Germinal center (tissue), 1 donor: Measurements from ENCODE around the gene RAMP3.
"Not testable (repeated sequence)": the region's sequence is repeated elsewhere in the genome, so short reads cannot be mapped to it uniquely, and the experiment has no call there.

Experiments used
- DNase-seq: peaks from one replicate; pipeline ENCODE4 v3.0.0; 2012; ENCODE audit warnings: mixed read lengths, low spot score

Gene RAMP3

DNA sequence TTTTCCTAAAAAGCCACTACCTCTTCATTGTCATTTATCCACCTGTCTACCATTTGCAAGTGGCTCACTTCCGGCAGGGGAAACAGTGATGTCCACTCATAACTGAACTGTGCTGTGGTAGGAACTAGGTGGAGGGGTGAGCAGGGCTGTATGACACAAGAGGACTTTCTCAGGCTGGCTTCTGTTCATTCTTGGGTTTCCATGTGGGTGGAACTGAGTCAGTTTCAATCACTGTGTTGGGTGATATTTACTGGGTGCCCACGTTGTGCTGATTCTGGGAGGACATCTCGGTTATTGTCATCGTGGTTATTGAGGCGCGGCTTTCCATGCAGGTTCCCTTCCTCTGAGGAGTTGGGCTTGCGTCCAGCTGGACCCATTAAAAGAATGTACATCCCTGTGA, 38.8 kb downstream of the RAMP3 start:
- no peak for DNase-seq

DNA sequence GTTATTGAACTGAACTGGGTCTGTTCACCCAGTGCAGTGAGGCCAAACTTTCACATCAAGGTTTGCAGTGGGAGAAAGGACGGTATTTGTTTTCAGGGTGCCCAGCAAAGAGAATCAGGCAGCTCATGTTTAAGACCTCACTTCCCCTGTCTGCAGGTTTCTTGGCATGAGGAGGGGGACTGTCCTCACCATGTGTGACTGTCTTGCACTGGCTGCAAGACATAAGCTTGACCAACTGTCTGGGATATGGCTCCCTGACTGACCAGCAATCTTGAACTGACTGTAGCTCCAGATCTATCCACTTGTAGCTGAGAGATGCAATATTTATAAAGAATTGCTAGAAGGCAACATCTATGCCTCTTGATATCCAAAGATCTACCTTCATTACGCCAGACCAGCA, 39.9 kb downstream of the RAMP3 start:
- no peak for DNase-seq

DNA sequence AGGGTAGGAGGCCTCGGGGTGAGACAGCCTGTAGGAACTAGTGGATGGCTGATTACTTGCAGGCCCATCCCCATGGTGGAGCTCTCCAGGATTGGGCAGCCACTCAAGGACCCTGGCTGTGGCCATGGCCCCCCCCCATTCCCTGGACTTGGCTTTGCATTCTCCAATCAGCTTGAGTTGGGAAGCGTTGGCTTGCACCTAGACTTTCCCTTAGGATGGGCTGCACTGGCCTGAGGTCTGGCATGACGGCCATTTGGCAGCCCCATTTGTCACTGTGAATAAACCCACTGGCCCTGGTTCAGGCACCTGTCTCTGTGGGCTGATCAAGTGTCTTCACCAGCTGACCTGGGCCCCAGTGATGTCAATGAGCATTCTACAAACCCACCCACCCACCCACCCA, 41.4 kb downstream of the RAMP3 start:
- no peak for DNase-seq

DNA sequence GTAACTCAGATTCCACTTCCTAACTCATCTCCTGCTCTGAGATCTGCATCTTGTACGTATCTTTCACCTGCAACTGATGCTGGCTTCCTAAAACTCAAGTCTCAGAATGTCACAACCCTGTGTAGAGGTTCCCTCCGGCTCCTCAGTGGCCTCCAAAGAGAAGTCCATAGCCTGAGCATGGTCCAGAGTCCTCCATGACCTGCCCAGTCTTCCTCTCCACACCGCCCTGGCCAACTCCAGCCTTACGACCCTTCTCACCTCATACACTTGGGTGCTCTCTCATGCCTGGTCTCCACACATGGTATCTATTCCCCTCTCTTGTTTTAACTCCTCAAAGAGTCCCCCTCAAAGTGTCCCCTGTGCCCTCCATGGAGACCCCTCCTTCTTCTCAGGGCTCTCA, 41.9 kb downstream of the RAMP3 start:
- no peak for DNase-seq

DNA sequence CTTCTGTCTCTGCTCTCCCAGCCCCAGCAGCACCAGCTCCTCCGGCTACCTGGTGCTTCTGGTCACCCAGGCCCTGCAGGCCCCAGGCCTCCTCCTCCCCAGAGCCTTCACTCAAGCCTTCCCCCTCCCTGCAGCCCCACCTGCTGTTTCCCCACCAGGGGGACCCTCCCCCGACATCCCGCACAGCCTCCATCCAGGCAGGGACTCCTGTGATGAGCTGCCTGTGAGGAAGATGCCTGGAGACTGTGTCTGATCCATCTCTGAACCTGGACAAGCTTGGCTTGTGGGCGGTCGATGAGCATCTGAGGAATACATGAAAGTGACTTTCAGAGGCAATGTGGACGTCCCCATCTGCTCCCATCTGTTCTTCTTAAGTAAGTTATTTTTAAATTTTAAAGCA, 45.0 kb downstream of the RAMP3 start:
- no peak for DNase-seq

DNA sequence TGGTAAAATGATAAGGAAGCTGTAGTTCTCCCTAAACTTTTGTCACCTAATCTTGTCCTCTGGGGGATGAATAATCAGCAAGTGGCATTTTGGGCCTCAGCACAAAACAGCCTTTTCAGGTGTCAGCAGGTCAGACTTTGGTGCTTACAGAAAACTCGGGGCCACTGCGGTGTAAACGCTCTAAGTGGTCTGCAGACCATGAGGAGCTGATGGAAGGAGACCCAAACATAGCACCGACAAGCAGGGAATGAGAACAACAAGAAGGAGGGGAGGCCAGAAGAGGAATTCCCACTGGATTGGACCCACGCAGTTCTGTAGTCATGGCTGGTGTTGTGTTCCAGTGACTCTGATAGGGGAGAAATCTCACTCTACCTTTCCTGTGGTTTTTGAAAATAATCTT, 45.4 kb downstream of the RAMP3 start:
- DNase-seq: no peak

DNA sequence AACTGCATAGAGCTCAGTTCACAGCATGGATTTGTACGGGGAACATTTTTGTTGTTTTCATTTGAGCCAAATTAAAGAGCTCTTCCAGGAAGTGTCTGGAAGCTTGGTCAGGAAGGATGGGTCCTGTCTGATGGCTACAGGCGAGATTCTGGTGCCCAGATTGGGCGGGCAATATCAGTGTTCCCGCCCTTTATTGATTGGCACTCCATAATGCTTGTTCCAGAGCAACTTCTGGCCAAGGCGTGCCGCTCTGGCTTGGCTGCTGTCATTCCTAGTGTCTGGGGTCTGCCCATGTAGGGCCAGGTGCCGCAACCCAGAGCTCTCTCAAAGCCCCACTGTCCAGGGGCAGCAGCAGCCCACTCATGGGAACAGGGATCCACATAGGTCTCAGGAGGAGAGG, 45.9 kb downstream of the RAMP3 start:
- no peak for DNase-seq

DNA sequence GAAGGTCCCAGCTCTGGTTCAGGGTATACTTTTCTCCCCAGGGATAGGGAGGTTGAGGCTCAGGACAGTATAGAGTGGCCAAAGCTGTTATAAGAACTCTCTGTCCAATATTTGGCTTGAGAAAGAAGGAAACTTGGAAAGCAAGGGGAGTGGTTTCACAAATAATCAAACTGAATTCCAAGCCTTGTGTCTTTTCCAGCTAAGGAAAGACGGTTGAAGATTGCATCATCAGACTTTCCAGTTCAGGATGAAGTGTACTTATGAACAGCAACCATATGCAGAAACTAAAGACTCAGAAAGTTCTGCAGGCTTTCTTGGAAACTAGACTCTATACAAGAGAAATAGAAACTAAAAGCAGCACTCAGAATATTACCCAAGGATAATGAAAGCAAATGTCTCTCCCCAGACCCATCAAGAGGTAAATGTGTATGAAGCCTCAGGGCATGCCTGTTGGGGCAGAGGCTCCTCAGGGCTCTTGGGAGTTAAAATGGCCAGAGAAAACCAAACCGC, 46.4 kb downstream of the RAMP3 start:
- no peak for DNase-seq

DNA sequence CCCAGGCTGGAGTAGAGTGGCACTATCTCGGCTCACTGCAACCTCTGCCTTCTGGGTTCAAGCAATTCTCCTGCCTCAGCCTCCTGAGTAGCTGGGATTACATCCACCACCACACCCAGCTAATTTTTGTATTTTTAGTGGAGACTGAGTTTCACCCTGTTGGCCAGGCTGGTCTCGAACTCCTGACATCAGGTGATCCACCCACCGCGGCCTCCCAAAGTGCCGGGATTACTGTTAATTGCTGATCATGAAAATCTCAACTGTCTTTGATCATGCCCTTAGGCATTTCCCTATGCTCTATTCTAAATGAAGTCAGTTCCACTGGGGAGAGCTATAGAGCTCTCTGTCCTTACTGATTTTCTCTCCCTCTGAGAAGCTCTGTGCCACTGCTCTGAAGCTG, 48.7 kb downstream of the RAMP3 start:
- DNase-seq: not testable (repeated sequence)

DNA sequence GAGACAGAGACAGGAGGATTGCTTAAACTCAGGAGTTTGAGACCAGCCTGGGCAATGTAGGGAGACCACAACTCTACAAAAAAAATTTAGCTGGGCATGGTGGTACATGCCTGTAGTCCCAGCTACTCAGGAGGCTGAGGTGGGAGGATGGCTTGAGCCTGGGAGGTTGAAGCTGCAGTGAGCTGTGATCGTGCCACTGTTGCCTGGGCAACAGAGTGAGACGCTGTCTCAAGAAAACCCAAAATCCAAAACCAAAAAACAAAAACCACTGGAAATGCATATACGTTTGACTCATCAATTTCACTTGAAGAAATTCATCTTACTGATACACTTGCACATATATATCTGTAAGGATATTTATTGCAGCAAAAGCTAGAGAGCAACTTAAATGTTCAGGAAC, 52.3 kb downstream of the RAMP3 start:
- not testable (repeated sequence) for DNase-seq

DNA sequence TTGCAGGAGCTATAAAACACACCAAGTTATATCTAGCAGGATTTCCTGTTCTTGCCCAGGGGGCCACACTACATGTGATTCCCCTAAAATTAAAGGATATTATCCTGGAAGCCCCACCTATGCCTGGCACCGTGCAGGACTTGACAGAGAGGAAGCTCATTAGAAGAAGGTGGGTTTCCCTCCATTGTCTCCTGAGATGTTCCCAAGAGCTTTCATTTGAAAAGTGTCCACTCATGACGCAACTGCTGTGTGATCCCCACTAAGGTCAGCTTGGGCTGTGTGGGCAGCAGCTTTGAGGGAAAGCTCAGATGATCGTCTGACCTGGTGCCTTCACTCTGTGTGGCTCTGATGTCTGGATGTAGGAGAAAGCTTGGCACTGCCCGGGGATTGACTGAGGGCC, 53.5 kb downstream of the RAMP3 start:
- no peak for DNase-seq

DNA sequence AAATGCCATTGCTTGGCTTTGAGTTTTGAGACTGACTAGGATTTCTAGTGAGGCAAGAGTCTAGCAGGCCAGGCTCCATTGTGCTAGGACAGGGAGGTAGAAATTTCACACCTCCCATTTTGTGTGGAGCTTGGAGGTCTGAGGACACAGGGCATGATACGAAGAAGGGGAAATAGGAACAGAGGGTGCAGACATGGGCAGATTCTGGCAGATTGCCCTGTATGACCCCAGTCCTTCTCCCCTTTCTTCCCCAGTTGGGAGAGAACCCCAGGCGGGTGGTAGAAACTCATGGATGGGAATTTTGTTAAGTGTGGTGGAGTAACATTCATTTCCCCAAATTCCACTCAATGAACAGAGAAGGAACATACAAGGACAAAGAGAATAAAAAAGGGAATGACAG, 54.4 kb downstream of the RAMP3 start:
- DNase-seq: no peak

DNA sequence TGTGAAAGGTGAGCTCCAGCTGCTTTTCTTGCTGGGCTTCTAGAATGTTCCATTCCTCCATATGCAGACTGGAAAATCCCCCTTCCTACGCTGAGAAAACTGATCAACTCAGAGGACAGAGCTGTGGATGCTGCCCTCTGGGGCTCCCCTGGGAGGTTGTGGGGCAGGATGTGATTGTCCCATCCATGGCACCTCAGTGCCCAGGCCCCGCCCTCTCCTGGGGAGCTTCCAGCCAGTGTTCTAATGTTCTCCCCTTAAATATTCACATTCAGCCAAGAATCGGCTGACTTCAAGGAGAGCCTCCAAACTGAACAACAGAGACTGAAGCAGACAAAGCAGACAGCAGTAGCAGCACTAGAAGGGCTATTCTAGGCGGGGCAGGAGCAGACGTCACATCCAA, 55.0 kb downstream of the RAMP3 start:
- DNase-seq: no peak

DNA sequence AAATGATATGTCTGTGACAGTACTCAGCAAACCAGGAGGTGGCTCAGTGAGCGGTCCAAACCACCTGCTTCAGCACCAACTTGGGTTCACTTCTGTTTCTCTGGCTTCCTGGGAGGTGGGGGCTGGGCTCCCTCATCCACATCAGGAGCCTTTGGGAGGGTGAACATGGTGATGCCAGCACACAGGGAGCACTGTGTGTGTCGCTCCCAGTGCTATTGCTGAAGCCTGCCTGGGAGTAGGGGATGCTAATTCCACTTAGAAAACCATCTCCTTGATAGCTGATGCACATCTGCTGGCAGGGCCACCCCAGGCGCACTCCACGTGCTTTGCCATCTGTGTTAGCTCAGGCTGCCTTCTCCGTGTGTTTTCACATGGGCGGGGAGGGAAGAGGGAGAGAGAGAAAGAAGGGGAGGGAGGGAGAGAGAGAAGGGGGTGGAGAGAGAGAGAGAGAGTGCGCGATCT, 58.0 kb downstream of the RAMP3 start:
- DNase-seq: no peak

DNA sequence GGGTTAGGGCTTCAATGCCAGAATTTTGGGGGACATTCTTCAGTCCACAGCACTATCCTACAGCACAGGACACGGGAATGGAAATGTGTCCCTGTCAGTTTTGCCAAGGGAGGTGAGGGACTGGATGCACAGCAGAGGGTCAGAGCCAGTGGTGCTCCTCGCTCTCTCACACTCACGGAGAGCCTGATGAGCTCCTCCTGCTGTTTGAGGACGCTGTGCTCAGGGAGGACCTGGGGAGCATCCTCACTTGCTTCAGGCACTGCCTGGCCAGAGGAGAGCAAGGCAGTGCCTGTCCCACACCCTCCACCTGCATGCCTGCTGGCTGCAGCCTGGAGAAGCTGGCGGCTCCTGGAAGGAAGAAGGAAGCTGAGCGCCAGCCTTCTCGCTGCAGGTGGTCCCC, 58.6 kb downstream of the RAMP3 start:
- DNase-seq: no peak

DNA sequence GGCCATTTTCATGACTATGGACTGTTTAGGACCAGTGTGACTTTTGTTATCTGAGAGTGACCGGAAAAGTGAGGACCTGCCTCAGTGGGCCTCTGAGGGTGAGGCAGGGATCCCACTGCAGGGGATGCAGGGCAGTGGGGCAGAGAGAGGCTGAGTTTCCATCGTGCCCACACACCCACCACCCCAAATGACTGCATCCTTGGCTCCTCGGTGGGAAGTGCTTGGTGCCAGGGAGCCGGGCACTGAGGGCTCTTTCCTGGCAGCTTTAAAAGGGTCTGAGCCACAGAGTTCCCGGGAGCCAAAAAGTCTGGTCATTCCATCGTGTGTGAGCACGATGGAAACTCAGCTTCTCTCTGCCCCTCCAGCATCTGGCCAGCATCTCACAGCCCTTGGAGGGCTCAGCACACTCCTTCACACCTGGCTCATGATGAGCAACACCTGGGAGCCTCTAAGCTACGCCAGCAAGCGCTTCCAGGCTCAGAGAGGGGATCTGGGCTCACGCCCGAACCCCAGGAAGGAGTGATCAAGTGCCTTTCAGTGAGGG, 59.1 kb downstream of the RAMP3 start:
- DNase-seq: no peak

DNA sequence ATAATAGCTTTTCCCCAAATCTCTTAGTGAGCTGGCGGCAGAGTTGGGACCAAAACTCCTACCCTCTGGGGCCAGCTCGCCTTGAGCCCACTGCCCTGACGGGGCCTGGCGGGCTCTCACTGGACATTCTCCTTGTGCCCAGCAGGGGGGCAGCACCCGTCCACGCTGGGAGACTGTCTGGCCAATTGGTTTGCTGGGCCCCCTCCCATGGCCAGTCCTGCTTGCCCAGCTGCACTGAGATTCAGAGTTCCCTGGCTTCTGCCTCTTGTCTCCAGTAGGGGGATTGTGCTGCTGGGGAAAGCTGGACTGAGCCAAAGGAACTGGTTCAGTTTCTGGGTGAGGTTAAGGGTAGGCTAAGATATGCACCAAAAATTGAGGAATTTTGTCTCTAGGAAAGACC, 59.8 kb downstream of the RAMP3 start:
- no peak for DNase-seq

DNA sequence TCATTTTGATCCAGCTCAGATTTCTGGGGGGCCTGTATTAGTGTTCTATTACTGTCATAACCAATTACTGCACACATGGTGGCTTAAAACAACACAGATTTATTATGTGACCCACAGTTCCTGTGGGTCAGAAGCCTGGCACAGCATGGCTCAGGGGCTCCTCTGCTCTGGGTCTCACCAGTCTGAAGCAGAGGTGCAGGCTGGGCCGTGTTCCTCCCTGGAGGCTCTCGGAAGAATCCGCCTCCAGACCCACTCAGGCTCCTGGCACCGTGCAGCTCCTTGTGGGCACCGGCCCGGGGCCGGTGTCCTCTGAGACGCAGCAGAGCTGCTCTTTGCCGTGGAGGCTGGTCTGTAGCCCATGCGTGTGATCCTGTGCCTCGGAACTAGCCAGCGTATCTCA, 61.5 kb downstream of the RAMP3 start:
- DNase-seq: no peak

DNA sequence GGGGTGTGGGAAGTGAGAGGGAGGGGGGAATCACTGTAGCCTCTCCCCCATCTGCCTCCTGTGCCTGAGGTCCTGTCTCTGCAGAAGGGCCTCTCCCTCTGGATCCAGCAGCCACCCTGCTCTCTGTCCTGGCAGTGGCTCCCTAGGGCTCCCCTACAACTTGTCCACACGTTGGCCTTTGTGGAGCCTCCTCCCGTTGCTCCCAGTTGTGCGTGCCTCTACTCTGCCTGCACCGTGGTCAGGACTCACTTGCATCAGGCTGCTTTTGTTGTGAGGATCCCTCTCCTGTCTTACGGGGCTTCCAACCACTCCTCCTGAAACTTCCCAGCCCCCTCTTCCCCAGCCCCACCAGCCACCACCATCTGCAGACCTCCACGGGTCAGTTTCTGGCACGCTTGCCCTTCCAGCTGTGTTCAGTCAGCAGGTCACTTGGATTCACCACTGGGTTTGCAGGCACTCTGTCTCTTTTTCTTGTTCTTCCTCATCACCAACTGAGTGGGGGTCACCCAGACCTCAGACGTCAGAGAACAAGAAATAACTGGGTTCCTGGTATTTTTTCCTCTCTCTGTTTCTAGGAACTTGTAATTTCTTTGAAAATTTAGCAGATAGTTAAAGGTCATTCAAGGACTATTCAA, 62.3 kb downstream of the RAMP3 start:
- no peak for DNase-seq

DNA sequence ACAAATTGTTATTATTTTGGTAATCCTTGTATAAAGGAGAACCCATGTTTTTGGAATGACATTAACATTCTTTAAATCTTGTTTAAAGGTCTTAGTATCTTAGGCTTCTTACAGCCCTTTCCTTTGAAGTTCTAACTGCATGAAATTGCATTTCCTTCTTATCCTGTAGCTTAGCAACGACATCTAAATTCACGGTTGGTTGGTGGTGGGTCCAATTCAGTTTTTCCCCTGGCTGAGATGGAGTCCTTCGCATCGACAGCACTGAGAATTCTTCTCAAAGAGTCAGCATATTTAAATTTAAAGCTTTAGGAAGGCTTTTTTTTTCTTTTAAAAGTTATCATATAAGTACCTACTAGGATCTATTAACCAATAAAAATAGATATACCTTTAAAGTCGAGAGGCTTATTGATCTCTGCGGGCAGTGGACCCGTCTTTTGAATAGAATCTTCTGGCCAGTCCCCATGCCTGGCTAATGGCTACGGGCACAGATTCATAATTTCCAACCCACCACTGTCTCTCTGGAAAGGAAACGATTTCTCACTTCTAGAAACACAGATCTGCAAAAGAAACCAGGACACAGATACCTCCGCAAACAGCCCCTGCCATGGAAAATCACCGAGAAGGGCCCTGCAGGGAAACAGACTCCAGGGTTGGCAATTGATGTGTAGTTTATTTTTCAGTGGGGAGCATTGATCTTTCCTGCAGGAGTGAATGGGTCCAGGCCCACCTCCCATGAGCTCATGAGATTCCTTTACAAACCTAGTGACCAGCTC, 63.4 kb downstream of the RAMP3 start:
- no peak for DNase-seq

DNA sequence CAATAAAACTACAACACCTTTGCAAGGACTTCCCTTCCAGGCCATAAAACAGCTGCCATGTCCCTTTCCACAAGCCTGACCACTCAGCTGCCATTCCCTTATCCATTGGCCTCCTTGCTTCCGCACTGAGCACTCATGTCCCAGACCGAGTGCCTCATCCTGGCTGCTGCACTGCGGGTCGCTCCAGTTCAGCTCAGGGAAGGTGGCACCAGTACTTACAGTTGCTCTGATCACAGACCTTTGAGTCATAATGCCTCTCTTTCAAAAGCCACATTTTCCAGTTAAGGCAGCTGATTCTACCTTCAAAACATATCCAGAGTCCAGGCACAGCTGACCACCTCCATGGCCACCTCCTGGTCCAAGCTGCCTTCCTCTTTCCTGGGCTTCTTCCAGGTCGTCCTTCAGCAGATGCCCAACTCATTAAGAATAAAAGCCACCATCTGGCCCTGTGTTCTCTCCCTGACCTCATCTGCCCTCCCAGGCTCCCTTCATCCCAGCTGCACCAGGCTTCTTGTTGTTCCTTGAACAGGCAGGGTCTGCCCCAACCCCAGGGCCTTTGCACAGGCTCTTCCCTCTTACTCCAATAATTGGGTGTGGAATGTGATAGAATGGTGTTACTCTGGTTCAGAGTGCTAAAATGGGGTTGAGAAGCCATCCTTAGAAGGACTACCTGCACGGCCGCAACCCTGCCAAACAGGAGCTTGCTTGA, 64.5 kb downstream of the RAMP3 start:
- DNase-seq: no peak

DNA sequence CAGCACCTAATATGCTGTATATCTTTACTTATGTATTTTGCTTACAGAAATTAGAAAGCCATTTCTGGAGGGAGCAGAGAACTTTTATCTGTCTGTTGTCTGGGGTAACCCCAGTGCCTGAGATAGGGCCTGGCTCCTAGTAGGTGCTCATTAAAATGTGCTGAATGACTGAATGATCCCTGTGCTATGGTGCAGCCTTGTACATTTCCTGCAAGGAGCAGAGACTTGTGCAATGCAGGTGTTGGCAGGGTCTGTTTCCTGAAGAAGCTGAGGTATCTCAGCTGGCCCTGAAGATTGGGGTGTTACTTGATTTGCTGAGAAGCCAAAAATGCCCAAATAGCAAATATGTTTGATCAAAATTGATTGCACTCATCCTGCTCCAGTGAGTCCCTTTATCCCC, 65.5 kb downstream of the RAMP3 start:
- DNase-seq: no peak
